ENCODE results near the gene GFRA1. TPM values are rescaled to one million over a fixed set of nuclear protein-coding genes. Genes with fewer than 3 reads are reported as not detected.

Gene GFRA1
- total and polyA plus RNA-seq, 11 donors = 0.76 to 18.6 (median 1.4) TPM

DNA sequence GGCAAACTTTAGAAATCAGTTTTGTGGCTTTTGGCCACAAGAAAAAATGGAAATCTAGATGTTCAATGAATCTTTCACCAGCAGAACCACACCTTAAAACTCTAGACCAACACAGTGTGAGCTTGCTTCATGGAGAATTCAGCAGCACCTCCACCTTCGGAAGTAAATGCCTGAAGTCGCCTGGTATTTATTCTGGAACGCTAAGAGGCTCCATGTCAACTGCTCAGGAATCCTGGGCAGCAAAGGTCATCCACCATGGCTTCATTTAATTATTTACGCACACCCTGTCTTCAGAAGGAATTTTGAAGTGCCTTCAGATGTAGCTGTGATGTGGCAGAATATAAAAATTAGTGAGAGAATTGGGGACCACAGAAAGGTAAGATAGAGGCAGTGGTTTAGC, 167.7 kb downstream of the GFRA1 start:
- no peak overlapping the region for H3K27ac ChIP-seq
- TF ChIP-seq POLR2A (IDR thresholded peaks at IDR 0.05) = no peak
- TF ChIP-seq, protein P1, sequence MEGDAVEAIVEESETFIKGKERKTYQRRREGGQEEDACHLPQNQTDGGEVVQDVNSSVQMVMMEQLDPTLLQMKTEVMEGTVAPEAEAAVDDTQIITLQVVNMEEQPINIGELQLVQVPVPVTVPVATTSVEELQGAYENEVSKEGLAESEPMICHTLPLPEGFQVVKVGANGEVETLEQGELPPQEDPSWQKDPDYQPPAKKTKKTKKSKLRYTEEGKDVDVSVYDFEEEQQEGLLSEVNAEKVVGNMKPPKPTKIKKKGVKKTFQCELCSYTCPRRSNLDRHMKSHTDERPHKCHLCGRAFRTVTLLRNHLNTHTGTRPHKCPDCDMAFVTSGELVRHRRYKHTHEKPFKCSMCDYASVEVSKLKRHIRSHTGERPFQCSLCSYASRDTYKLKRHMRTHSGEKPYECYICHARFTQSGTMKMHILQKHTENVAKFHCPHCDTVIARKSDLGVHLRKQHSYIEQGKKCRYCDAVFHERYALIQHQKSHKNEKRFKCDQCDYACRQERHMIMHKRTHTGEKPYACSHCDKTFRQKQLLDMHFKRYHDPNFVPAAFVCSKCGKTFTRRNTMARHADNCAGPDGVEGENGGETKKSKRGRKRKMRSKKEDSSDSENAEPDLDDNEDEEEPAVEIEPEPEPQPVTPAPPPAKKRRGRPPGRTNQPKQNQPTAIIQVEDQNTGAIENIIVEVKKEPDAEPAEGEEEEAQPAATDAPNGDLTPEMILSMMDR (IDR thresholded peaks at IDR 0.05) = no peak
- H3K4me1 ChIP-seq = no peaks in the 10 kb centered on the region
- no peak overlapping the region for H3K4me3 ChIP-seq
- no peaks in the 10 kb centered on the region for H3K36me3 ChIP-seq
- no peaks in the 10 kb centered on the region for H3K9me3 ChIP-seq
- no peaks in the 10 kb centered on the region for H3K27me3 ChIP-seq
- intact Hi-C loops (cut with DNase I) = no loop called here
- ATAC-seq (no peak), DNase-seq (no peak)
- 76 to 86% (median 84%) methylated on average over 4 of the region's 4 CpGs for WGBS, 4 donors

DNA sequence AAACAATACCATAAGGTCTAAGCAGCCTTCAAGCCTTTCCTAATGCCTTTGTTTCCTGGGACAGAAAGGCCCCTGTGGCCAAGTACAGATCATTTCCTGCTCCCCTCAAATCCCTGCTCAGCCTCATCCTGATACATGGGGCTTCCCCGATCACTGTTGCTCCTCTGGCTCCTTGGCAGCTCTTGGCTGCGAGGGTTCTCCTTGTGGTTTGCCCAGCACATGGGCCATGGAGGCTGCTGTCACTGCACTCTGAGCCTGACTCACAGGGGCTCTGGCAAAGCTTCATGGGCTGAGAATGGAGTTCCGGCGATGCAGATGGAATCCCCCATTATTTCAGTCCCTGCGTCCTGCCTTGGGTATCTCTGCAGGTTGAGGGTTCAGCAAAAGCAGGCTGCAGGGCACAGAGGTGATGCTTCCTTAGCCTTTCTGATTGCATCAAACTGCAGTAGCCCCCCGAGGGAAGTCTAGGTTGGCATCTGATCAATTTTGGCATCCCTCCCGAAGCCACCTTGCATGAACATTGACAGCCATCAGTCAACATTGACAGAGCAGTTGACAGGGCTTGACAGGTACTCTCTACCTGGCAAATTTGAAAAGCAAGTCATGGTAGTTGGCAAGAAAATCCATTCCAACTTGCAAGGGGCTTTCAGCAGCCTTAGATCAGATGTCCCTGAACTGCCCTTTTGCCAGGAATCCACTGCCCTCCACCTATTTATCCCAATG, 168.6 kb downstream of the GFRA1 start:
- no peak for TF ChIP-seq POLR2A (IDR thresholded peaks at IDR 0.05)
- TF ChIP-seq, protein P1 (IDR thresholded peaks at IDR 0.05) = no peak
- ATAC-seq (no peak), DNase-seq (no peak)
- H3K4me1 ChIP-seq = no peaks in the 10 kb centered on the region
- H3K9me3 ChIP-seq = no peaks in the 10 kb centered on the region
- H3K27me3 ChIP-seq = no peaks in the 10 kb centered on the region
- no peak overlapping the region for H3K4me3 ChIP-seq
- no peak overlapping the region for H3K27ac ChIP-seq
- intact Hi-C loops (cut with DNase I) = no loop called here
- H3K36me3 ChIP-seq = no peaks in the 10 kb centered on the region
- 84 to 90% (median 86%) methylated on average over 4 to 7 of the region's 7 CpGs for WGBS, 4 donors

DNA sequence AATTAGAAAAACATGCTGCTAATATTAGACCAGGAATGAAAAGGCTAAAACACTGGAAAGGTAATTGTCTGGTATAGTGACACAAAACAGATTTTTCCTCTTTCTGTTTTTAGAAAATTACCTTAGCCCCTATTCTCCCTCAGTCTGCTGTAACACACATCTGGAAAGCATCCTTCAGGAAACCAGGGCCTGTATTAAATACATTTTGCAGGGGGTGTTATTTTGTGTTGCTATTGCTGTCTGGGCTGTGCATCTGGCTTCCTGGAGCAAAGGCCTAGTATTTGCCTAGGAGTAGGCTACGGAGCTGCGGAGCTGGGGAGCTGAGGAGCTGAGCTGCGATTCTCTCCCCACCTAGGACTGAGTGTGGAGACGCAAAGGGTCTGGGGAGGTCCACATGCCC, 169.3 kb downstream of the GFRA1 start:
- TF ChIP-seq POLR2A (IDR thresholded peaks at IDR 0.05) = no peak
- TF ChIP-seq, protein P1 (IDR thresholded peaks at IDR 0.05) = no peak
- no peak for DNase-seq
- H3K27ac ChIP-seq = no peak overlapping the region

DNA sequence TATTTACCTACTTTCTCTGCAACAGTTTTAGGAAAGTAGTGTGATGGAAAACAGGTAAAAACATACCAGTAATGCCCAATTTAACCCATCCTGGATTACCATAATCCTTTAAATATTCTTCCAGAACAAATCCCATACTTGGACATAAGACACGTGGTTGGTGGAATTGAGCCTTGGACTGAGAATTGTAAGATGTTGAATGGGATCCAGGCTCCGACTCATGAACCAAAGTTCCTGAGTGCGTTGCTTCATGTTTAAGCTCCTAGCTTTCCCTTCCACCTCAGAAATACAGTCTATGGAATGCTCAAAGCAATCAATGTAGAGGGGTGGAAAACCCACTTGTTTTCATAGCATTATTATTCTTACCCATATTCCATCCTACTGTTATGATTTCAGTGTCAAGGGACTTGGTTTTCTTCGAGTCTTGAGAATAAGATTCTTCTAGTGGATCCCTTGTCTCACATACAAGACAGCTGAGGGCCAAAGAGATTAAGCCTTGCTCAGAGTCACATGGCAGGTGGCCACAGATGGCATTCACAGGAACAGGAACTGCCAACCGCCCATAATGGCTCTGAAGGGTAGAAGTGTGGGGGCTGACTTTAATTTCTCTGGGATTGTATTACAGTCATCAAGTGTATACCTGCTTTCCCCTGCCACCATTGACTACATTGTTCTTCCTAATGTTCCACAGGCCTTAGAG, 171.2 kb downstream of the GFRA1 start:
- 65 to 85% (median 78%) methylated on average over 5 of the region's 5 CpGs for WGBS, 4 donors
- TF ChIP-seq, protein P1 (IDR thresholded peaks at IDR 0.05) = no peak
- TF ChIP-seq POLR2A (IDR thresholded peaks at IDR 0.05) = no peak
- ATAC-seq = no peak
- no peaks in the 10 kb centered on the region for H3K4me1 ChIP-seq
- no peaks in the 10 kb centered on the region for H3K36me3 ChIP-seq
- no peak for DNase-seq
- intact Hi-C loops (cut with DNase I) = no loop called here
- no peak overlapping the region for H3K27ac ChIP-seq
- H3K9me3 ChIP-seq = no peaks in the 10 kb centered on the region
- H3K27me3 ChIP-seq = peaks cover 0 to 3% (median 0%) of the 10 kb centered on the region in 9 donors
- no peak overlapping the region for H3K4me3 ChIP-seq

More for the DNA sequence above, 169.3 kb downstream of the GFRA1 start:
- Histone ChIP-seq H3K4me1 (no peaks in the 10 kb centered on the region), H3K27me3 (peaks cover 0 to 2% (median 0%) of the 10 kb centered on the region in 9 donors), H3K36me3 (no peaks in the 10 kb centered on the region), H3K9me3 (no peaks in the 10 kb centered on the region), H3K4me3 (no peak overlapping the region)
- intact Hi-C loops (cut with DNase I) = no loop called here
- WGBS, 4 donors = 88 to 96% (median 91%) methylated on average over 4 of the region's 4 CpGs
- ATAC-seq = no peak
